Neural cell (in vitro differentiated cells): ENCODE results near the gene S1PR5. TPM values are rescaled to one million over a fixed set of nuclear protein-coding genes. Genes with fewer than 3 reads are reported as not detected.

Source experiments
- H2AFZ ChIP-seq: fragments of 200-600, 300-800 bp; sonication (generic), shearing (Covaris generic); 2 replicates; pipeline ENCODE4 v1.6.0; 2014; ENCODE audit warnings: low read depth, mild to moderate bottlenecking, antibody characterized with exemption, low read length, moderate library complexity
- H3F3A ChIP-seq: fragments of 200-600 bp; shearing (Covaris generic); 2 replicates; pipeline ENCODE4 v1.6.1; 2016; ENCODE audit warnings: mild to moderate bottlenecking, moderate library complexity, mixed read lengths, antibody characterized with exemption, low read length; ENCODE audit not compliant: insufficient read depth, poor library complexity, severe bottlenecking
- H3K27ac ChIP-seq: fragments of 200-600, 300-800 bp; sonication (generic), shearing (Covaris generic); 2 replicates; pipeline ENCODE4 v1.5.1; 2014; ENCODE audit warnings: mild to moderate bottlenecking, low read length, moderate library complexity
- H3K27me3 ChIP-seq: fragments of 300-800, 200-600 bp; sonication (generic), shearing (Covaris generic); 2 replicates; pipeline ENCODE4 v1.6.0; 2014; ENCODE audit warnings: mild to moderate bottlenecking, low read depth, low read length, moderate library complexity; ENCODE audit not compliant: insufficient read depth
- H3K36me3 ChIP-seq: fragments of 300-800, 200-600 bp; sonication (generic), shearing (Covaris generic); 2 replicates; pipeline ENCODE4 v1.5.1; 2014; ENCODE audit warnings: mild to moderate bottlenecking, antibody characterized with exemption, low read length, moderate library complexity; ENCODE audit not compliant: insufficient read depth
- H3K4me2 ChIP-seq: fragments of 300-800, 200-600 bp; sonication (generic), shearing (Covaris generic); 2 replicates; pipeline ENCODE4 v1.6.0; 2014; ENCODE audit warnings: mild to moderate bottlenecking, low read length
- H3K4me3 ChIP-seq: fragments of 300-800, 200-600 bp; sonication (generic), shearing (Covaris generic); 2 replicates; pipeline ENCODE4 v1.5.1; 2014; ENCODE audit warnings: mild to moderate bottlenecking, low read length, moderate library complexity
- H3K79me2 ChIP-seq: fragments of 200-600 bp; shearing (Covaris generic); replicated peaks from 2 replicates; pipeline ENCODE4 v1.6.0; 2014; ENCODE audit warnings: mild to moderate bottlenecking, low read length, moderate library complexity; ENCODE audit not compliant: insufficient read depth
- H3K9ac ChIP-seq: fragments of 300-800, 200-600 bp; sonication (generic), shearing (Covaris generic); 2 replicates; pipeline ENCODE4 v1.6.1; 2016; ENCODE audit warnings: mild to moderate bottlenecking, low read length, mixed read lengths
- H3K9me2 ChIP-seq: fragments of 200-600 bp; shearing (Covaris generic); 2 replicates; pipeline ENCODE4 v1.6.1; 2016; ENCODE audit warnings: mild to moderate bottlenecking, low read length, mixed read lengths; ENCODE audit not compliant: insufficient read depth
- H3K9me3 ChIP-seq: fragments of 200-600, 300-800 bp; sonication (generic), shearing (Covaris generic); 2 replicates; pipeline ENCODE4 v1.6.1; 2016; ENCODE audit warnings: mild to moderate bottlenecking, mixed run types, low read length, moderate library complexity, mixed read lengths
- H4K20me1 ChIP-seq: fragments of 200-600 bp; shearing (Covaris generic); 2 replicates; pipeline ENCODE4 v1.6.1; 2016; ENCODE audit warnings: mild to moderate bottlenecking, mixed run types; ENCODE audit not compliant: insufficient read depth
- CTCF ChIP-seq: fragments of 450-650 bp; IDR thresholded peaks from 2 replicates; pipeline ENCODE4 v1.5.1; 2014; ENCODE audit warnings: antibody characterized with exemption, mild to moderate bottlenecking, moderate library complexity; ENCODE audit not compliant: poor library complexity, severe bottlenecking
- EP300 ChIP-seq: fragments of 450-650 bp; conservative IDR thresholded peaks from 2 replicates; pipeline ENCODE4 v1.6.1; 2014; ENCODE audit warnings: antibody characterized with exemption, mild to moderate bottlenecking, moderate library complexity; ENCODE audit not compliant: poor library complexity, severe bottlenecking
- EZH2 ChIP-seq: fragments of 200-600, 300-800 bp; shearing (Covaris generic), sonication (generic); IDR thresholded peaks from 2 replicates; pipeline ENCODE4 v1.6.1; 2014; ENCODE audit warnings: antibody characterized with exemption, low read length, borderline replicate concordance, mild to moderate bottlenecking; ENCODE audit not compliant: insufficient read depth, poor library complexity, severe bottlenecking
- MXI1 ChIP-seq: fragments of 450-650 bp; conservative IDR thresholded peaks from 2 replicates; pipeline ENCODE4 v1.6.1; 2014; ENCODE audit warnings: antibody characterized with exemption, mild to moderate bottlenecking; ENCODE audit not compliant: poor library complexity, severe bottlenecking
- POLR2AphosphoS5 ChIP-seq: IDR thresholded peaks from 2 replicates; pipeline ENCODE4 v1.6.1; 2012
- RAD21 ChIP-seq: fragments of 450-650 bp; conservative IDR thresholded peaks from 2 replicates; pipeline ENCODE4 v1.6.1; 2014; ENCODE audit warnings: antibody characterized with exemption, mild to moderate bottlenecking, moderate library complexity
- SMC3 ChIP-seq: fragments of 450-650 bp; conservative IDR thresholded peaks from 2 replicates; pipeline ENCODE4 v1.6.1; 2014; ENCODE audit warnings: antibody characterized with exemption, mild to moderate bottlenecking, moderate library complexity; ENCODE audit not compliant: poor library complexity
- TAF1 ChIP-seq: IDR thresholded peaks from 2 replicates; pipeline ENCODE4 v1.6.1; 2012; ENCODE audit warnings: low read depth
- polyA plus RNA-seq: library from polyadenylated mRNA; depleted of rRNA; stranded (reverse); fragments of >200 nt; gene quantifications from 2 replicates; pipeline ENCODE4 v1.2.3, GENCODE V29; 2014
- TF ChIP-seq, protein P1 (sequence below): IDR thresholded peaks from 2 replicates; pipeline ENCODE4 v1.6.1; 2012; ENCODE audit warnings: borderline replicate concordance

Gene S1PR5
- polyA plus RNA-seq, 1 donor from 2014 or later, result not detected

GRCh38 chr19:10554760-10555609 lies 37.7 kb upstream of the S1PR5 start:
- no peaks in the 10 kb centered on the region for H4K20me1 ChIP-seq
- H3K27ac ChIP-seq, result no peak overlapping the region
- peaks cover 7% of the 10 kb centered on the region for H3K36me3 ChIP-seq
- no peak for TF ChIP-seq EP300
- no peak for TF ChIP-seq TAF1
- no peak for TF ChIP-seq MXI1
- TF ChIP-seq SMC3, result no peak
- TF ChIP-seq, protein P1, sequence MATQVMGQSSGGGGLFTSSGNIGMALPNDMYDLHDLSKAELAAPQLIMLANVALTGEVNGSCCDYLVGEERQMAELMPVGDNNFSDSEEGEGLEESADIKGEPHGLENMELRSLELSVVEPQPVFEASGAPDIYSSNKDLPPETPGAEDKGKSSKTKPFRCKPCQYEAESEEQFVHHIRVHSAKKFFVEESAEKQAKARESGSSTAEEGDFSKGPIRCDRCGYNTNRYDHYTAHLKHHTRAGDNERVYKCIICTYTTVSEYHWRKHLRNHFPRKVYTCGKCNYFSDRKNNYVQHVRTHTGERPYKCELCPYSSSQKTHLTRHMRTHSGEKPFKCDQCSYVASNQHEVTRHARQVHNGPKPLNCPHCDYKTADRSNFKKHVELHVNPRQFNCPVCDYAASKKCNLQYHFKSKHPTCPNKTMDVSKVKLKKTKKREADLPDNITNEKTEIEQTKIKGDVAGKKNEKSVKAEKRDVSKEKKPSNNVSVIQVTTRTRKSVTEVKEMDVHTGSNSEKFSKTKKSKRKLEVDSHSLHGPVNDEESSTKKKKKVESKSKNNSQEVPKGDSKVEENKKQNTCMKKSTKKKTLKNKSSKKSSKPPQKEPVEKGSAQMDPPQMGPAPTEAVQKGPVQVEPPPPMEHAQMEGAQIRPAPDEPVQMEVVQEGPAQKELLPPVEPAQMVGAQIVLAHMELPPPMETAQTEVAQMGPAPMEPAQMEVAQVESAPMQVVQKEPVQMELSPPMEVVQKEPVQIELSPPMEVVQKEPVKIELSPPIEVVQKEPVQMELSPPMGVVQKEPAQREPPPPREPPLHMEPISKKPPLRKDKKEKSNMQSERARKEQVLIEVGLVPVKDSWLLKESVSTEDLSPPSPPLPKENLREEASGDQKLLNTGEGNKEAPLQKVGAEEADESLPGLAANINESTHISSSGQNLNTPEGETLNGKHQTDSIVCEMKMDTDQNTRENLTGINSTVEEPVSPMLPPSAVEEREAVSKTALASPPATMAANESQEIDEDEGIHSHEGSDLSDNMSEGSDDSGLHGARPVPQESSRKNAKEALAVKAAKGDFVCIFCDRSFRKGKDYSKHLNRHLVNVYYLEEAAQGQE, result no peak
- no peak for TF ChIP-seq POLR2AphosphoS5
- TF ChIP-seq RAD21, result no peak
- TF ChIP-seq EZH2, result no peak
- no peak for TF ChIP-seq CTCF
- no peaks in the 10 kb centered on the region for H3K79me2 ChIP-seq
- H3K9me2 ChIP-seq, result no peaks in the 10 kb centered on the region
- no peak overlapping the region for H3K4me2 ChIP-seq
- no peaks in the 10 kb centered on the region for H3F3A ChIP-seq
- H3K27me3 ChIP-seq, result no peaks in the 10 kb centered on the region
- no peak overlapping the region for H3K9ac ChIP-seq
- H2AFZ ChIP-seq, result no peak overlapping the region
- no peak overlapping the region for H3K4me3 ChIP-seq
- no peaks in the 10 kb centered on the region for H3K9me3 ChIP-seq

GRCh38 chr19:10553943-10554381 lies 36.7 kb upstream of the S1PR5 start:
- H3K9me2 ChIP-seq, result no peaks in the 10 kb centered on the region
- TF ChIP-seq EZH2 (no peak), MXI1 (no peak), TAF1 (no peak), RAD21 (no peak), EP300 (no peak)
- no peak overlapping the region for H3K9ac ChIP-seq
- H3K79me2 ChIP-seq, result no peaks in the 10 kb centered on the region
- no peak overlapping the region for H3K4me3 ChIP-seq
- H3K4me2 ChIP-seq, result no peak overlapping the region
- H4K20me1 ChIP-seq, result no peaks in the 10 kb centered on the region
- peaks cover 7% of the 10 kb centered on the region for H3K36me3 ChIP-seq
- H3F3A ChIP-seq, result no peaks in the 10 kb centered on the region
- no peak overlapping the region for H3K27ac ChIP-seq
- H3K9me3 ChIP-seq, result no peaks in the 10 kb centered on the region
- no peak overlapping the region for H2AFZ ChIP-seq
- H3K27me3 ChIP-seq, result no peaks in the 10 kb centered on the region
